GM12891 (cell line): Measurements from ENCODE around the gene TAS2R16.

Source experiments
- PAX5 ChIP-seq: IDR thresholded peaks from 2 replicates; pipeline ENCODE4 v1.6.1; 2011; ENCODE audit warnings: low read length, moderate library complexity, mild to moderate bottlenecking; ENCODE audit not compliant: insufficient read depth, severe bottlenecking
- POLR2A ChIP-seq: IDR thresholded peaks from 2 replicates; pipeline ENCODE4 v1.6.1; 2011; ENCODE audit warnings: low read depth, low read length, control low read depth
- POLR2AphosphoS5 ChIP-seq: IDR thresholded peaks from 2 replicates; pipeline ENCODE4 v1.6.1; 2011; ENCODE audit warnings: low read depth, low read length, control low read depth
- POU2F2 ChIP-seq: IDR thresholded peaks from 2 replicates; pipeline ENCODE4 v1.6.1; 2011; ENCODE audit warnings: low read depth, mild to moderate bottlenecking, control low read depth, low read length, moderate library complexity
- SPI1 ChIP-seq: IDR thresholded peaks from 2 replicates; pipeline ENCODE4 v1.6.1; 2011; ENCODE audit warnings: low read depth, low read length, control low read depth
- TAF1 ChIP-seq: IDR thresholded peaks from 2 replicates; pipeline ENCODE4 v1.6.1; 2011; ENCODE audit warnings: low read depth, low read length, control low read depth

DNA sequence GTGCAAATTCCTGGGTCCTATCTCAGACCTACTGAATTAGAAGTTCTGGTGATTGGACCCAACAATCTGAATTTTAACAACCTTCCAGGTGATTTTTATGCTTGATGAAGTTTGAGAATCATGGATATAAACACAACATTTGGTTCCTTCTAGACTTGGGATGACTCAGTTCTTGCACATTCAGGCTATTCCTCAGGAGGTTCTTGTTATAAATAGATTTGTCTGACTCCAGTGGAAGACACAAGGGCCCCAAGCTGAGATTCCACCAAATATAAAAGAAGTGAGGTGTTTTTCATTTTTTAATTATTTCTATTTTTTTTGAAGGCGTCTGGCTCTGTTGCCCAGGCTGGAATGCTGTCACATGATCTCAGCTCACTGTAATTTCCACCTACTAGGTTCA is 9.4 kb upstream of the TAS2R16 start:
- TF ChIP-seq TAF1 = no peak
- no peak for TF ChIP-seq POLR2A
- TF ChIP-seq PAX5 = no peak
- no peak for TF ChIP-seq SPI1
- no peak for TF ChIP-seq POLR2AphosphoS5
- TF ChIP-seq POU2F2 = no peak
